OCI-LY7 (cell line): ENCODE data around the gene WIPF1.
"Not testable (repeated sequence)": the region's sequence is repeated elsewhere in the genome, so short reads cannot be mapped to it uniquely, and the experiment has no call there.

Source experiments
- CTCF ChIP-seq: fragments of 200-600 bp; sonication (generic); conservative IDR thresholded peaks from 2 replicates; pipeline ENCODE4 v1.5.1; 2014; ENCODE audit warnings: mild to moderate bottlenecking, antibody characterized with exemption, low read length, moderate library complexity, mixed read lengths
- EZH2phosphoT487 ChIP-seq: fragments of 200-600 bp; sonication (generic); IDR thresholded peaks from 2 replicates; pipeline ENCODE4 v1.6.1; 2018; ENCODE audit warnings: low read depth, borderline replicate concordance, mild to moderate bottlenecking, mixed run types, antibody characterized with exemption, low read length, moderate library complexity, mixed read lengths

GRCh38 chr2:174548646-174549045, 49.0 kb downstream of the WIPF1 start:
- TF ChIP-seq CTCF, EZH2phosphoT487: not testable (repeated sequence)
